Smooth muscle cell (in vitro differentiated cells): Measurements from ENCODE around the gene LIG4. TPM values are rescaled to one million over a fixed set of nuclear protein-coding genes. Genes with fewer than 3 reads are reported as not detected.
A peak's percentile ranks its signal among the peaks of the same experiment; 100 is the strongest.
"Not testable (repeated sequence)": the region's sequence is repeated elsewhere in the genome, so short reads cannot be mapped to it uniquely, and the experiment has no call there.

Experiments used
- DNase-seq: peaks from one replicate; lab custom pipeline; 2025; ENCODE audit not compliant: unreplicated experiment; lab: John Stamatoyannopoulos, UW
- H2AFZ ChIP-seq: fragments of 200-600 bp; sonication (generic); 2 replicates; pipeline ENCODE4 v1.6.0; 2016; ENCODE audit warnings: antibody characterized with exemption, low read depth, mild to moderate bottlenecking
- H3F3A ChIP-seq: fragments of 200-600 bp; sonication (generic); 2 replicates; pipeline ENCODE4 v1.6.0; 2017; ENCODE audit warnings: antibody characterized with exemption, low read depth
- H3K27ac ChIP-seq: fragments of 200-600 bp; sonication (generic); 2 replicates; pipeline ENCODE4 v1.5.1; 2016; ENCODE audit warnings: low read depth, mild to moderate bottlenecking
- H3K27me3 ChIP-seq: fragments of 200-600 bp; sonication (generic); 2 replicates; pipeline ENCODE4 v1.6.1; 2016; ENCODE audit warnings: low read depth, mild to moderate bottlenecking
- H3K36me3 ChIP-seq: fragments of 200-600 bp; sonication (generic); 2 replicates; pipeline ENCODE4 v1.5.1; 2016; ENCODE audit warnings: low read depth
- H3K4me1 ChIP-seq: fragments of 200-600 bp; sonication (generic); 2 replicates; pipeline ENCODE4 v1.5.1; 2016; ENCODE audit warnings: low read depth
- H3K4me2 ChIP-seq: fragments of 200-600 bp; sonication (generic); 2 replicates; pipeline ENCODE4 v1.6.0; 2016; ENCODE audit warnings: mild to moderate bottlenecking
- H3K4me3 ChIP-seq: fragments of 200-600 bp; sonication (generic); 2 replicates; pipeline ENCODE4 v1.5.1; 2016; ENCODE audit warnings: mild to moderate bottlenecking
- H3K79me2 ChIP-seq: fragments of 200-600 bp; sonication (generic); 2 replicates; pipeline ENCODE4 v1.6.0; 2016; ENCODE audit warnings: low read depth, mild to moderate bottlenecking
- H3K9ac ChIP-seq: fragments of 200-600 bp; sonication (generic); 2 replicates; pipeline ENCODE4 v1.6.0; 2016; ENCODE audit warnings: low read depth
- H3K9me3 ChIP-seq: fragments of 200-600 bp; sonication (generic); replicated peaks from 2 replicates; pipeline ENCODE4 v1.5.1; 2016; ENCODE audit warnings: low read depth
- H4K20me1 ChIP-seq: fragments of 200-600 bp; sonication (generic); 2 replicates; pipeline ENCODE4 v1.6.0; 2016; ENCODE audit warnings: low read depth
- CTCF ChIP-seq: fragments of 200-600 bp; sonication (generic); IDR thresholded peaks from 2 replicates; pipeline ENCODE4 v1.5.1; 2017; ENCODE audit warnings: borderline replicate concordance, mild to moderate bottlenecking, antibody characterized with exemption; ENCODE audit not compliant: insufficient read depth, poor library complexity, severe bottlenecking
- WGBS: methylation state at CpG from one replicate; pipeline ENCODE4 v1.1.7; 2016; ENCODE audit warnings: low lambda C conversion rate; 5-methylcytosine and 5-hydroxymethylcytosine counted together
- polyA plus RNA-seq: library from polyadenylated mRNA; unstranded; fragments of >200 nt; fragmentation: Nextera tagmentation; extraction: Ambion mirVana; gene quantifications from 2 replicates; pipeline ENCODE4 v1.2.1, GENCODE V29; 2016
- total RNA-seq: library from RNA; depleted of rRNA; stranded (reverse); fragments of >200 nt; gene quantifications from 2 replicates; pipeline ENCODE4 v1.2.3, GENCODE V29; 2014

The LIG4 gene
- total and polyA plus RNA-seq, 2 experiments from 2014 or later = 3.2 to 11.5 TPM

- Histone ChIP-seq H3K27ac (no peak overlapping the region), H3K27me3 (no peaks in the 10 kb centered on the region), H3K79me2 (peaks cover 76% of the 10 kb centered on the region), H4K20me1 (peaks cover 82% of the 10 kb centered on the region), H3K36me3 (no peaks in the 10 kb centered on the region), H2AFZ (no peak overlapping the region), H3K9me3 (no peaks in the 10 kb centered on the region), H3K4me3 (no peak overlapping the region), H3F3A (no peaks in the 10 kb centered on the region), H3K4me1 (peaks cover 16% of the 10 kb centered on the region), H3K4me2 (no peak overlapping the region), H3K9ac (no peak overlapping the region)
- DNase-seq = no peak
- TF ChIP-seq CTCF = no peak
- 93% methylated on average over 7 of the region's 7 CpGs for WGBS
Observed at GRCh38 chr13:108223687-108224503, 8.6 kb upstream of the LIG4 start.

GRCh38 chr13:108220041-108220440 is 4.7 kb upstream of the LIG4 start:
- no peak for DNase-seq
- peaks cover 76% of the 10 kb centered on the region for H3K79me2 ChIP-seq

GRCh38 chr13:108218044-108218974 is 3.0 kb upstream of the LIG4 start, which contains the start of gene ABHD13:
Gene ABHD13 (plus strand): TSS chr13:108218392. CDS start chr13:108229219, 10,827 bp downstream.
- Histone ChIP-seq H3K4me3 (peak within 1 kb of the TSS; percentile 82), H4K20me1 (peaks cover 27% of the 10 kb centered on the region), H3K27me3 (no peaks in the 10 kb centered on the region), H3F3A (peaks cover 7% of the 10 kb centered on the region), H3K79me2 (peaks cover 68% of the 10 kb centered on the region), H3K4me1 (peaks cover 34% of the 10 kb centered on the region), H2AFZ (peak within 1 kb of the TSS; percentile 96), H3K4me2 (peak within 1 kb of the TSS; percentile 92), H3K36me3 (no peaks in the 10 kb centered on the region), H3K9me3 (no peaks in the 10 kb centered on the region), H3K9ac (peak within 1 kb of the TSS; percentile 88), H3K27ac (peak within 1 kb of the TSS; percentile 66)
- no peak for TF ChIP-seq CTCF
- peak; percentile 68 for DNase-seq
- WGBS = 2% methylated on average over 62 of the region's 93 CpGs

More at GRCh38 chr13:108220041-108220440, 4.7 kb upstream of the LIG4 start:
- Histone ChIP-seq H3K27me3 (no peaks in the 10 kb centered on the region), H3K9ac (no peak overlapping the region), H3K4me2 (peak overlapping the region; percentile 92), H3K36me3 (no peaks in the 10 kb centered on the region), H4K20me1 (peaks cover 44% of the 10 kb centered on the region), H3K4me3 (peak overlapping the region; percentile 82), H2AFZ (no peak overlapping the region), H3K27ac (no peak overlapping the region), H3F3A (peaks cover 7% of the 10 kb centered on the region), H3K4me1 (peaks cover 22% of the 10 kb centered on the region), H3K9me3 (no peaks in the 10 kb centered on the region)
- no peak for TF ChIP-seq CTCF
- 87% methylated on average over 1 of the region's 1 CpG for WGBS

- Histone ChIP-seq H4K20me1 (peaks cover 18% of the 10 kb centered on the region), H3K4me2 (peak overlapping the region; percentile 92), H3K79me2 (peaks cover 67% of the 10 kb centered on the region), H3K4me3 (peak overlapping the region; percentile 82), H2AFZ (peak overlapping the region; percentile 96), H3K27ac (peak overlapping the region; percentile 66), H3K4me1 (peaks cover 34% of the 10 kb centered on the region), H3K9ac (peak overlapping the region; percentile 88)
- DNase-seq, H3K9me3 ChIP-seq, H3K27me3 ChIP-seq, H3K36me3 ChIP-seq, H3F3A ChIP-seq: not testable (repeated sequence)
- WGBS = 76% methylated on average over 27 of the region's 27 CpGs
Observed at GRCh38 chr13:108217307-108218043, 2.1 kb upstream of the LIG4 start.
